Loucy (cell line): Measurements from ENCODE around the gene MRLN.
"Not testable (repeated sequence)": the region's sequence is repeated elsewhere in the genome, so short reads cannot be mapped to it uniquely, and the experiment has no call there.

Source experiments
- CTCF ChIP-seq: fragments of 200-600 bp; sonication (generic); conservative IDR thresholded peaks from 2 replicates; pipeline ENCODE4 v1.5.1; 2014; ENCODE audit warnings: mild to moderate bottlenecking, antibody characterized with exemption, low read length
- EZH2phosphoT487 ChIP-seq: fragments of 200-600 bp; IDR thresholded peaks from 2 replicates; pipeline ENCODE4 v1.6.1; 2018; ENCODE audit warnings: antibody characterized with exemption, mild to moderate bottlenecking, moderate library complexity, borderline replicate concordance

GRCh38 chr10:59744156-59744555 is 9.1 kb downstream of the MRLN start:
- TF ChIP-seq CTCF, EZH2phosphoT487: not testable (repeated sequence)
